Measurements from ENCODE around the gene PHF13. TPM values are rescaled to one million over a fixed set of nuclear protein-coding genes. Genes with fewer than 3 reads are reported as not detected.

PHF13 gene
- total and polyA plus RNA-seq, 2 of the 4 experiments (the other 2 are of a cell fraction): 7.3 to 9.8 TPM

DNA sequence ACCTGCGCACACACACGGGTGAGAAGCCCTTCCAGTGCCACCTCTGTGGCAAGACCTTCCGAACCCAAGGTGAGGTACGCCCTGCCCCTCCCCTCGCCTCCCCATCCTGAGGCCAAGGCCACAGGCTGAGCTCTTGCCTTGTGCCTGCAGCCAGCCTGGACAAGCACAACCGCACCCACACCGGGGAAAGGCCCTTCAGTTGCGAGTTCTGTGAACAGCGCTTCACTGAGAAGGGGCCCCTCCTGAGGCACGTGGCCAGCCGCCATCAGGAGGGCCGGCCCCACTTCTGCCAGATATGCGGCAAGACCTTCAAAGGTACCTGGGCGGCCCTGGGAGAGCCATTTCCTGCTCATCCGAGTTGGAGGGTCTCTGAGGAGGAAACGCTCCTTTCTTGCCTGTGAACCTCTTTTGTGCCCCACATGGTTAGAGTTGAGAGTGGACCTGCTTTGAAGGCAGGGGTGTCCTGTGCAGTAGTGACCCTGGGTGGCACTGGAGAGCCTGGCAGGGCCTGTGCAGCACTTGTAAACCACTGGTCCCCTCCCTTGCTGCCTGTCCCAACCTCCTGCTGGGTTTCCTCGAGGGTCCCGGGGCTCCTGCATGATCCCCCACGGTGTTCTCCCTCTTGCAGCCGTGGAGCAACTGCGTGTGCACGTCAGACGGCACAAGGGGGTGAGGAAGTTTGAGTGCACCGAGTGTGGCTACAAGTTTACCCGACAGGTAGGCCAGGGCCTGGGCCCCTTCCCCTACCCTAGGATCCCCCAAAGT, 25.2 kb upstream of the PHF13 start:
- intact Hi-C loops (cut with micrococcal nuclease) (no loop called here), in situ Hi-C loops (cut with MboI; ENCODE audit: low sequenced_read_pairs) (no loop called here), dilution Hi-C loops (cut with HindIII; ENCODE audit: low sequenced_read_pairs, unreplicated experiment) (no loop called here)
- Histone ChIP-seq H3K9ac (ENCODE audit: low read depth, low read length) (no peak overlapping the region), H2BK20ac (ENCODE audit: low read depth, low read length) (no peak overlapping the region), H3K14ac (replicated peaks; ENCODE audit: low read depth, low read length) (no peak overlapping the region), H2BK15ac (ENCODE audit: low read depth, low read length) (no peak overlapping the region), H3K9me3 (ENCODE audit: control insufficient read depth, insufficient read depth, low read length) (no peaks in the 10 kb centered on the region), H3K27me3 (ENCODE audit: control insufficient read depth, insufficient read depth, low read length) (no peaks in the 10 kb centered on the region), H4K91ac (ENCODE audit: insufficient read depth, low read depth, low read length) (no peak overlapping the region), H2AK9ac (replicated peaks; ENCODE audit: low read depth, low read length, poor library complexity) (peak overlapping the region; percentile 25), H3K18ac (ENCODE audit: low read depth, low read length) (no peak overlapping the region), H3K27ac (ENCODE audit: insufficient read depth, low read length) (no peak overlapping the region), H4K20me1 (ENCODE audit: insufficient read depth, low read length) (peaks cover 57% of the 10 kb centered on the region), H3K4me2 (ENCODE audit: low read depth, low read length) (no peak overlapping the region), H3K56ac (ENCODE audit: extremely low read depth, insufficient read depth, low read length) (no peak overlapping the region), H3K4ac (ENCODE audit: low read depth, low read length) (no peak overlapping the region), H4K8ac (ENCODE audit: low read depth in 2 of 2, low read length in 2 of 2) (no peak overlapping the region), H3K23ac (ENCODE audit: low read depth, low read length) (no peak overlapping the region), H2AK5ac (ENCODE audit: low read depth, low read length) (no peak overlapping the region), H3K9me1 (ENCODE audit: insufficient read depth, low read length) (peaks cover 4% of the 10 kb centered on the region; the same call in 1 of the 2 replicates), H4K5ac (ENCODE audit: low read depth, low read length) (no peak overlapping the region), H3K4me1 (ENCODE audit: control insufficient read depth, insufficient read depth, low read length) (no peaks in the 10 kb centered on the region), H2BK120ac (ENCODE audit: low read depth, low read length) (no peak overlapping the region), H2BK5ac (ENCODE audit: low read depth, low read length, poor library complexity, severe bottlenecking) (no peak overlapping the region), H2AFZ (replicated peaks; ENCODE audit: low read length, poor library complexity) (no peak overlapping the region), H3K4me3 (ENCODE audit: insufficient read depth, low read depth, low read length) (no peak overlapping the region), H3K36me3 (ENCODE audit: control insufficient read depth, insufficient read depth, low read length) (peaks cover 58% of the 10 kb centered on the region), H3K79me1 (ENCODE audit: low read depth in 1 of 2, low read length in 2 of 2) (peaks cover 9 to 59% of the 10 kb centered on the region in 2 experiments)
- DNase-seq (no peak), ATAC-seq (ENCODE audit: low read depth) (no peak)
- TF ChIP-seq, protein P1, sequence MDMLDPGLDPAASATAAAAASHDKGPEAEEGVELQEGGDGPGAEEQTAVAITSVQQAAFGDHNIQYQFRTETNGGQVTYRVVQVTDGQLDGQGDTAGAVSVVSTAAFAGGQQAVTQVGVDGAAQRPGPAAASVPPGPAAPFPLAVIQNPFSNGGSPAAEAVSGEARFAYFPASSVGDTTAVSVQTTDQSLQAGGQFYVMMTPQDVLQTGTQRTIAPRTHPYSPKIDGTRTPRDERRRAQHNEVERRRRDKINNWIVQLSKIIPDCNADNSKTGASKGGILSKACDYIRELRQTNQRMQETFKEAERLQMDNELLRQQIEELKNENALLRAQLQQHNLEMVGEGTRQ (IDR thresholded peaks at IDR 0.05; ENCODE audit: low read depth, low read length): no peak
- TF ChIP-seq, protein P2, sequence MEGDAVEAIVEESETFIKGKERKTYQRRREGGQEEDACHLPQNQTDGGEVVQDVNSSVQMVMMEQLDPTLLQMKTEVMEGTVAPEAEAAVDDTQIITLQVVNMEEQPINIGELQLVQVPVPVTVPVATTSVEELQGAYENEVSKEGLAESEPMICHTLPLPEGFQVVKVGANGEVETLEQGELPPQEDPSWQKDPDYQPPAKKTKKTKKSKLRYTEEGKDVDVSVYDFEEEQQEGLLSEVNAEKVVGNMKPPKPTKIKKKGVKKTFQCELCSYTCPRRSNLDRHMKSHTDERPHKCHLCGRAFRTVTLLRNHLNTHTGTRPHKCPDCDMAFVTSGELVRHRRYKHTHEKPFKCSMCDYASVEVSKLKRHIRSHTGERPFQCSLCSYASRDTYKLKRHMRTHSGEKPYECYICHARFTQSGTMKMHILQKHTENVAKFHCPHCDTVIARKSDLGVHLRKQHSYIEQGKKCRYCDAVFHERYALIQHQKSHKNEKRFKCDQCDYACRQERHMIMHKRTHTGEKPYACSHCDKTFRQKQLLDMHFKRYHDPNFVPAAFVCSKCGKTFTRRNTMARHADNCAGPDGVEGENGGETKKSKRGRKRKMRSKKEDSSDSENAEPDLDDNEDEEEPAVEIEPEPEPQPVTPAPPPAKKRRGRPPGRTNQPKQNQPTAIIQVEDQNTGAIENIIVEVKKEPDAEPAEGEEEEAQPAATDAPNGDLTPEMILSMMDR (conservative IDR thresholded peaks at IDR 0.05; ENCODE audit: low read depth, low read length): no peak
- TF ChIP-seq POLR2A (IDR thresholded peaks at IDR 0.05; ENCODE audit: low read depth, low read length) (no peak), FOS (IDR thresholded peaks at IDR 0.05; ENCODE audit: low read depth, low read length) (no peak), MAFK (IDR thresholded peaks at IDR 0.05; ENCODE audit: low read depth, low read length) (no peak), BHLHE40 (IDR thresholded peaks at IDR 0.05; ENCODE audit: low read depth, low read length) (no peak), CHD1 (IDR thresholded peaks at IDR 0.05; ENCODE audit: low read depth, low read length) (no peak), NFE2L2 (IDR thresholded peaks at IDR 0.05; ENCODE audit: low read depth, low read length) (no peak), CEBPB (IDR thresholded peaks at IDR 0.05; ENCODE audit: low read depth, low read length) (no peak), SMC3 (IDR thresholded peaks at IDR 0.05; ENCODE audit: low read depth, low read length) (no peak), RAD21 (IDR thresholded peaks at IDR 0.05; ENCODE audit: low read length) (no peak), RFX5 (IDR thresholded peaks at IDR 0.05; ENCODE audit: low read depth, low read length) (no peak), MXI1 (IDR thresholded peaks at IDR 0.05; ENCODE audit: borderline replicate concordance, low read depth, low read length) (no peak), RCOR1 (IDR thresholded peaks at IDR 0.05; ENCODE audit: insufficient replicate concordance, low read length) (no peak), MAZ (IDR thresholded peaks at IDR 0.05; ENCODE audit: borderline replicate concordance, low read depth, low read length) (no peak)
- TF ChIP-seq, protein P3, sequence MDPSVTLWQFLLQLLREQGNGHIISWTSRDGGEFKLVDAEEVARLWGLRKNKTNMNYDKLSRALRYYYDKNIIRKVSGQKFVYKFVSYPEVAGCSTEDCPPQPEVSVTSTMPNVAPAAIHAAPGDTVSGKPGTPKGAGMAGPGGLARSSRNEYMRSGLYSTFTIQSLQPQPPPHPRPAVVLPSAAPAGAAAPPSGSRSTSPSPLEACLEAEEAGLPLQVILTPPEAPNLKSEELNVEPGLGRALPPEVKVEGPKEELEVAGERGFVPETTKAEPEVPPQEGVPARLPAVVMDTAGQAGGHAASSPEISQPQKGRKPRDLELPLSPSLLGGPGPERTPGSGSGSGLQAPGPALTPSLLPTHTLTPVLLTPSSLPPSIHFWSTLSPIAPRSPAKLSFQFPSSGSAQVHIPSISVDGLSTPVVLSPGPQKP (IDR thresholded peaks at IDR 0.05; ENCODE audit: borderline replicate concordance, low read depth, low read length): no peak
- CTCF ChIA-PET: no interaction called here
- POLR2A ChIA-PET (ENCODE audit: unreplicated experiment): no interaction called here
- BruUV-seq (replicated peaks): no TSS peak
- WGBS, 2 experiments (ENCODE audit: extremely low coverage in 2 of 2, insufficient read length in 1 of 2): 92% methylated on average over 14 of the region's 25 CpGs; no CpG with 5 or more reads in 1 of the 2 experiments
